Stimulated activated effector memory CD8-positive, alpha-beta T cell treated with anti-CD3 and anti-CD28 coated beads, Interleukin-12 subunit alpha, Interleukin-12 subunit beta, amount 100 ng/mL, for 72 hours (primary cell): ENCODE data around the gene URB1.
"Not testable (repeated sequence)": the region's sequence is repeated elsewhere in the genome, so short reads cannot be mapped to it uniquely, and the experiment has no call there.

Source experiments
- ATAC-seq: fragments of 150-1000 bp; cut with Tn5 transposase; 2 replicates; pipeline ENCODE4 v1.10.0; 2021
- DNase-seq, 2 donors: peaks; one replicate each; pipeline ENCODE4 v3.0.0; 2021 to 2022; ENCODE audit warnings: low spot score in 2 of 2
- H3K27ac Mint-ChIP-seq: one replicate; pipeline ENCODE4 v1.8.0; 2022; ENCODE audit warnings: mild to moderate bottlenecking, mixed read lengths
- H3K36me3 Mint-ChIP-seq: one replicate; pipeline ENCODE4 v1.8.0; 2022; ENCODE audit warnings: mild to moderate bottlenecking, mixed read lengths
- H3K4me1 Mint-ChIP-seq: one replicate; pipeline ENCODE4 v1.8.0; 2022; ENCODE audit warnings: mixed read lengths
- H3K4me3 Mint-ChIP-seq: one replicate; pipeline ENCODE4 v1.8.0; 2022; ENCODE audit warnings: mild to moderate bottlenecking, mixed read lengths
- H3K9me3 Mint-ChIP-seq: one replicate; pipeline ENCODE4 v1.8.0; 2022; ENCODE audit warnings: mixed read lengths

The URB1 gene

DNA sequence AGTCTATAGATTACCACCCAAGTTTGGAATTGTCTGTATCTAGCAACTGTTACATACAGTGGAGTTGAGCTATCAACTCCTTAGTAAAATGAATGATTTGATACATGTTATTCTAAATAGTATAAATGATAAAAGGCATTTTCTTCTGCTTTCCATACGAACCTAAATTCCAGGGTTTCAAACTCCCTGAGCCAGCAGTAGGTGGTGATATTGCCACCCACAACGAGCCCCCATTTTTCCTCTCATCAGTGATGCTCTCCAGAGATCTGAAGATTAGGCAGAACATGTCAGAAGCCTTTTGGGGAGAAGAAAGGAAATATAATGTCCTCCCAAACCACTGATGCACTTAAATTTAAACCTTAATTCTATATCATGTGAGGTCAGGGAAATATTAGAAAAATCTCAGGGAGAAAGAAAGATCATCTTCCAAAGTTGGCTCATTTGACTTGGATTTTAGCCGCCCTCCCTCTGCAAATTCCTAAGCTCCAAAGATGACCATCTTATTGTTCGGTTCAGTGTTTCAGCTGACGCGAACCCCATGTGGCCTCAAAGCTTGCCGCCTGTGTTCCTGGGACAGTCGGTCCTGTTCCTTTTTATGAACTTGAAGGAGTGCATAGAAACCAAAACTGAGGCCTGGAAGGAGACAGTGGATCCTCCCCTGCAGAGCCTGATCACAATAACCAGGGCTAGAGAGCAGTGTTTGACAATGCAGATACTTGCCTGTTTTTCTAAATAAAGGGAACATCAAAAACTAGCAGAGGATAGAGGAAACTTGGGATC, 22.0 kb upstream of the URB1 start:
- Mint-ChIP-seq H3K4me3 (no peak overlapping the region), H3K4me1 (peaks cover 64% of the 10 kb centered on the region), H3K9me3 (no peaks in the 10 kb centered on the region), H3K36me3 (no peaks in the 10 kb centered on the region), H3K27ac (no peak overlapping the region)
- no peak for ATAC-seq
- no peak for DNase-seq

DNA sequence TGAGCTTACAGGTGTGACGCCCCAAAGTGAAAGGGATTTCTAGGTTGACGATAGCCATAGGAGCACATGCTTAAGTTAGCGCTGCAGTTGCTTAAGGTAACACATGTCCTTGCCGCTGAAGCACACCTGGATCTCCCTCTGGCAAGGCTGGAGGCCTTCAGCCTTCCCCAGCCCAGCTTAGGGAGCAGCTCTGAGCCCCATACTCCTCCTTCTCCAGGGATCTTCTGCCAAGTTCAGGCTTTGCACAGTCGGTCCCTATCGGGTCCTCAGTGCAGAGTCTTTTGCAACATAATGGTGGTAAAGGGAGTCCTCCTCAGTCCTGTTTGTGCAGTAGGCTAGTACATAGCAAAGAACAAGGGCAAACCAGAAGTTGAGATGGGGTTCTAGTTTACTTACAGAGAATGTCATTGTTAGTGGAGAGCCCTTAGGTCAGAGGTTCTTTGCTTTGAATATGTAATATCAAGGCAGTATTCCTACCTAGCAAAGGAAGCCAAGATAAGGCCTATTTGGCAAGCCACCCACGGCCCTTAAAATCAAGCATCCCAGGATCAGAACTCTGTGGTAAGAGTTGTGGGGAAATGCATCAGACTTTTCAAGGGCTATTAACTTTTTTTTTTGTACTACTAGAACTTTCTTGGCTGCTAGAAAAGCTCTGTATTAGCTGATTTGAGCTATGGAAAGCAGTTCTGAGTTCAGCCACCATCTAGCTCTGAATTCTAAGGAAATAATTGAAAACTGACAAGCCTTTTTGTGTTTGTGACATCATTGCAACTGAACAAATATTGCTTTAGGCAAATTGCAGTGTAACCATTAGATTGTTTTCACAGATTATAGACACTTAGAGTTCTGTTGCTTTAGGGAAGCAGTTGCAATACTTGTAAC, 21.1 kb upstream of the URB1 start:
- H3K27ac Mint-ChIP-seq: peak overlapping the region; percentile 89
- no peaks in the 10 kb centered on the region for H3K9me3 Mint-ChIP-seq
- DNase-seq (no peak), ATAC-seq (no peak)
- no peaks in the 10 kb centered on the region for H3K36me3 Mint-ChIP-seq
- H3K4me3 Mint-ChIP-seq: peak overlapping the region; percentile 96
- peaks cover 64% of the 10 kb centered on the region for H3K4me1 Mint-ChIP-seq

DNA sequence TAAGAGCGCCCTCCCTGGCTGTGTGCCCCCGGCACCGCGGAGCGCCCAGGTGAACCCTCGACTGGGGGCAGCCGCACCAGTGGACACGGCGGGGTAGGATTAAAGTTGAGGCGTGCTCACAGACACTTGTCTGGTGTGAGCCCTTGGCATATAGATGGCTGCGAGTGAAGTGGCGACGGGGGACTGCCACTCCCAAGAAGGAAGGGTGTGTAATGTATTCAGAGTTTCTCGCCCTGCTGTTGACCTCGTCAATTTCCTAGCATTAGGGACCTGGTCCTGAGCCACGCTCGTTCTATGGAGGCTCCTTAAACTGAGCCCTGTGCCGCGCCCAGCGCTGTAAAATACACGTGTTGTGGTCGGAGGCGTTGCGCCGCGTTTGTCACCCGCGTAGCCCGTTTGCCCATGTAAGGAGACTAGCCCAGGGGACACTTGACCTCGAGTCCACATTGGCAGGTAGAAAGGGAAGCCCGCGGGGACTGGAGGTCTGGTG, 20.2 kb upstream of the URB1 start:
- Mint-ChIP-seq H3K27ac (peak overlapping the region; percentile 89), H3K4me1 (peaks cover 66% of the 10 kb centered on the region), H3K9me3 (peaks cover 3% of the 10 kb centered on the region), H3K4me3 (peak overlapping the region; percentile 96), H3K36me3 (no peaks in the 10 kb centered on the region)
- ATAC-seq (no peak), DNase-seq (no peak)

DNA sequence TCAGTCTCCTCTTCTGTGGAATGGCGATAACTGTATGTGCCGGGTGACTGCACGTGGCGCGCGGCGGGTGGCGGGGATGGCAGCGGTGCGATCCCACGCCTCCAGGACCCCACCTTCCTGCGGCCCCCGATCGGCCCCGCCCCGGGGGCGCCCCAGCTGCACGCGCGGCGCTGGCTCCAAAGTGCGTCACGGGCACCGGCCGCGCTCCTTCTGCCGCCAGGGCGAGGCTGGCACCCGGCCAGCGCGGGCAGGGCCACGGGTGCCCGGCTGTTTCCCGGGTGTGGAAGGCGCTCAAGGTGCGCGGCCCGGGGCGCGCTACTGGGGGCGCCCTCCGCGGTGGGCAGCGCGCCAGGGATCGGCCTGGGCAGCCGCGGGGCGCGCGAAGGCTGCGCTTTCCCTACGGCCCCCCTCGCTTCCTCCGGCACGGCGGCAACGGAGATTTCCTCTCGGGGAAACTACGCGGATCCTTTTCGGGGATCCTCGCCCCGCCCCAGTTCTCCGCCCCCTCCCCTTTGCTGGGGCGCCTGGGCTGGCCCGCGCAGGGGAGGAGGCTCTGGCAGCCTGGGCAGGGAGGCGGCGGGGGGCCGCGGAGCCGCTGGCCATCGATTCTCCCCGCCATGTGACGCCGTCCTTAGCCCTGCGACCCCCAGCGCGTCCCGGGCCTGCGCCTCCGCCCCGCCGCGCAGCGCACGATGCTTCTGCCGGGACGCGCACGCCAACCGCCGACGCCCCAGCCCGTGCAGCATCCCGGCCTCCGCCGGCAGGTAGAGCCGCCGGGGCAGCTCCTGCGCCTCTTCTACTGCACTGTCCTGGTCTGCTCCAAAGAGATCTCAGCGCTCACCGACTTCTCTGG, 19.6 kb upstream of the URB1 start, which contains the start of gene EVA1C:
TSS of gene EVA1C (plus strand) at position 545 of the 853 bp plus-strand sequence. CDS start at position 693, 148 bp downstream.
- Mint-ChIP-seq H3K4me1 (peaks cover 68% of the 10 kb centered on the region), H3K27ac (peak within 1 kb of the TSS; percentile 96), H3K36me3 (no peaks in the 10 kb centered on the region), H3K4me3 (peak within 1 kb of the TSS; percentile 96), H3K9me3 (peaks cover 3% of the 10 kb centered on the region)
- peak; percentile 76 for ATAC-seq
- DNase-seq: peak; percentile 58 to 83

DNA sequence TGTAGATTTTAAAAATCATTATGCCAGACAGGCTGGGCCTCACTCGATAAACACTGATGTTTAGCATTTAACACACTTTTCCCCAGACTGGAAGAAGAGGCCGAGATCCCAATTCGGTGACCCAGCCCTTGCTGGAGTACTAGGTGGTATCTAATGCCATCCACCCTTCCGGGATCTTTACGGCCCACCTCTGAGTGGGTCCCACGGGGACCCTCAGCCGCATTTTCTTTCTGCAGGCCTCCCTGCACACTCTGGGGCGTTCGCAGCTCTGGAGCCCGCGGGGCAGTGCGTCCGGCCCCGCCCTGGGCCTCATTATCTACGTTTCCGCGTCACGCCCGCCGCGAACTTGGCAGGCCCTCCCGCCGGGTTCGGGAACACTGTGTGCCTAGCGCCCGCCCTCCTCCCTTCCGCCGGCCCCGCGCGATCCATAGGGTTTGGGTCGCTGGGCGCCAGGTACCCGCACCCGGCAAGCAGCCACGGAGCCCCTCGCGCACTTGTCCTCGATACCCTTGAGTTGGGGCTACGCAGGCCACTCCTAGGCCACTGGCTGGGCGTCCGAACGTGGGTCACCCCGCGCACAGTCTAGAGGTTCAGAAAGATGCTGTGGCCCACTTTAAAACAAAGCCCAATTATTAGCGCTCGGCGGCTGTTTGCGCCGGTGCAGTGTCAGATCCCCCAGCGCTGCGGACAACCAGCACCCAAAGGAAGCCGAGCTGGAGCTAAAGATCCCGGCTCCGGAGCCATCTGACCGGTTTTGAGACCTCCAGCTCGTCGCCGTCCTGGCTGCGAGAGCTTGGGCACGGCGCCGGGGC, 18.7 kb upstream of the URB1 start:
- Mint-ChIP-seq H3K36me3 (no peaks in the 10 kb centered on the region), H3K27ac (peak overlapping the region; percentile 96), H3K9me3 (peaks cover 3% of the 10 kb centered on the region), H3K4me1 (peaks cover 67% of the 10 kb centered on the region), H3K4me3 (peak overlapping the region; percentile 96)
- DNase-seq: peak in 1 of 2 donors; percentile 47
- ATAC-seq: peak; percentile 71

DNA sequence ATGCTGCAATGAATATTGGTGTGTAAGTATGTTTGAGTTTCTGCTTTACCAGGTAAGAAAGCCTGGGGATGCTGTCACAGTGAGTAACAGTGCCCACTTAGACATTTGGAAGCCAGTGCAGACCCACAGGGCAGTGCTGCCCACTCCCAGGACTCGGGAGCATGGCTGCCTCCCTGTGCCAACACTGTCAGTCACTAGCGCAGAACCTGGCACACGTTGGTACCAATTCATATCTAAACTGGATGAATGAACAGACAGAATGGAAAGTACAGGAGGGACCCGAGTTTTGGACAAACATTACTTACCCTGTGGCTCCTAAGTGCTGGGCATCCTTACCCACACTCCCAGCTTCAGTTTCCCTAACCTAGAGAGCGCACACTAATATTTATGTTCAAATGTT, 18.1 kb upstream of the URB1 start:
- ATAC-seq: no peak
- H3K27ac Mint-ChIP-seq: peak overlapping the region; percentile 96
- H3K4me3 Mint-ChIP-seq: peak overlapping the region; percentile 96
- peaks cover 3% of the 10 kb centered on the region for H3K9me3 Mint-ChIP-seq
- no peaks in the 10 kb centered on the region for H3K36me3 Mint-ChIP-seq
- DNase-seq: no peak
- H3K4me1 Mint-ChIP-seq: peaks cover 64% of the 10 kb centered on the region

DNA sequence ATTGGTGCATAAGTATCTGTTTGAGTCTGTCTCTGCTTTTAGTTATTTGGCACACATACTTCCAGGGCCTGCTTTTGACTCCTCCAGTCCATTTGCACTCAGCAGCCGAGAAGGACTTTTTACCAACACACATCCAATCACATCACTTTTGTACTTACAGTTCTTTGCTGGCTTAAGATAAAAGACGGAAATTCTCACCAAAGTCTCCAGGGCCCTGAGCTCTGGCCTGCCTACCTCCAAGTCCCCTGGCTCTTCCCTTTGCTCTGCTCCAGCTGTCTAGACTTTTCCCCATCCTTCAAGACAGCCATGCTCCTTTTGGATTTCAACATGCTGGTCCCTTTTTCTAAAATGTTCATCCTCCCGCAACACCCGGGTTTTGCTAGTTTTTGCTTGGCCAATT, 17.5 kb upstream of the URB1 start:
- no peak overlapping the region for H3K4me3 Mint-ChIP-seq
- peak overlapping the region; percentile 96 for H3K27ac Mint-ChIP-seq
- peaks cover 3% of the 10 kb centered on the region for H3K9me3 Mint-ChIP-seq
- no peak for ATAC-seq
- no peaks in the 10 kb centered on the region for H3K36me3 Mint-ChIP-seq
- no peak for DNase-seq
- peaks cover 58% of the 10 kb centered on the region for H3K4me1 Mint-ChIP-seq

DNA sequence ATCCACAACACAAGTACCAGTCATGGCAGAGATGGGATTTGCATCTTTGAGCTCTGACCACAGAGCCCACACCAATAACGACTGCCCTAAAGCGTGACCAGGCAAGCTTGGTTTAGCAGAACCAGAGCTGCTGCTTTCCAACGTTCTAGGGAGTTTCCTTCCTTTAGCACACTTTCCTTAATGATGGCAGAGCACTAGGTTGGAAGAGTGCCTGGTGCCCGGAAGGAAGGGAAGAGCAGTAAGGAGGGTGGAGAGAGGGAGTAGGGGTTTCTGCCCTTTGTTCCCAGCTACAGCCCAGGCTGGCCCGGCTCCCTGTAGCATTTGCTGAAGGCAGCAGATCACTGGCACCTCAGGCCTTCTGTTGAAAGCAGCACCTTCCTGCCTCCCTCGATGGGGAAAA, 13.6 kb upstream of the URB1 start:
- ATAC-seq (no peak), DNase-seq (no peak)
- no peak overlapping the region for H3K4me3 Mint-ChIP-seq
- no peak overlapping the region for H3K27ac Mint-ChIP-seq
- no peaks in the 10 kb centered on the region for H3K36me3 Mint-ChIP-seq
- peaks cover 3% of the 10 kb centered on the region for H3K9me3 Mint-ChIP-seq
- H3K4me1 Mint-ChIP-seq: peaks cover 36% of the 10 kb centered on the region

DNA sequence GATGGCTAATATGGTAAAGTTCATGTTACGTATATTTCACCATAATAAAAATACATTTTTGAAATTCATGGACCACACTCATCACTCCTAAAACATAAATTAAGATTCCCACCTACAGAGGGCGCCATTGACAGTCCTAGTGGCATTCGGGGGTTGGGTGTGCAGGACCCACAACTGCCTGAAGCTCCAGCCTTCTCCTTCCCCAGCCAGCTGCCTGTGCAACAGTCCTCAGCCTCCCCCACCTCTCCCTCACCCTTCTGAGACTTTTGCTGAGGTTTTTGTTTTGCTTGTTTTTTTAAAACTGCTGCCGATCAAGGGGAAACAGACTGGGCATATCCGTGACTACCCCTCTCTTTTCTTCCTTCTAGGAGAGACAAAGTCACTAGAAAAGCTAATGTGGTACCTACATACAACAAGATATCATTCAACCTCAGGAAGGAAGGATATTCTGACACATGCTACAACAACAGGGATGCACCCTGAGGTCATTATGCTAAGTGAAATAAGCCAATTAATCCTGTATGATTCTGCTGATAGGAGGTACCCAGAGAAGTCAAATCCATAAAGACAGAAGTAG, 10.5 kb upstream of the URB1 start:
- H3K4me3 Mint-ChIP-seq: no peak overlapping the region
- DNase-seq (peak; percentile 60 to 78), ATAC-seq (peak; percentile 75)
- H3K27ac Mint-ChIP-seq: no peak overlapping the region
- H3K4me1 Mint-ChIP-seq: peaks cover 16% of the 10 kb centered on the region
- H3K36me3 Mint-ChIP-seq: no peaks in the 10 kb centered on the region
- H3K9me3 Mint-ChIP-seq: peaks cover 2% of the 10 kb centered on the region

DNA sequence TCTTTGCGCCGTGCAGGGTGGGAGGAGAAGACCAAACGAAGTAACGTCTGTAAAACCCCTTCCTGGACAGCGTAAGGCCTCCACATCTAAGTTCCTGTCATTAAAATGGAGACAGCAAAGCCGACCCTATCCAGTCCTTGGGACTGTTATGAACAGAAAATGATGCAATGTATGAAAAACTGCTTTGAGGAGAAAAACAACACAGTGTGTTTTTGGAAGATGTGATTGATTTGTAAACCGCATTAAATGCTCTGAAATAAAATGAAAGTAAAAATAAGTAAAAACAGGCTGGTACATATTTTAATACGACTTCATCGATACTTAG, 827 bp upstream of the URB1 start:
- Mint-ChIP-seq H3K27ac (peak overlapping the region; percentile 78), H3K4me3 (peak overlapping the region; percentile 78), H3K9me3 (no peaks in the 10 kb centered on the region), H3K4me1 (peaks cover 32% of the 10 kb centered on the region), H3K36me3 (peaks cover 12% of the 10 kb centered on the region)
- ATAC-seq (no peak), DNase-seq (no peak)

DNA sequence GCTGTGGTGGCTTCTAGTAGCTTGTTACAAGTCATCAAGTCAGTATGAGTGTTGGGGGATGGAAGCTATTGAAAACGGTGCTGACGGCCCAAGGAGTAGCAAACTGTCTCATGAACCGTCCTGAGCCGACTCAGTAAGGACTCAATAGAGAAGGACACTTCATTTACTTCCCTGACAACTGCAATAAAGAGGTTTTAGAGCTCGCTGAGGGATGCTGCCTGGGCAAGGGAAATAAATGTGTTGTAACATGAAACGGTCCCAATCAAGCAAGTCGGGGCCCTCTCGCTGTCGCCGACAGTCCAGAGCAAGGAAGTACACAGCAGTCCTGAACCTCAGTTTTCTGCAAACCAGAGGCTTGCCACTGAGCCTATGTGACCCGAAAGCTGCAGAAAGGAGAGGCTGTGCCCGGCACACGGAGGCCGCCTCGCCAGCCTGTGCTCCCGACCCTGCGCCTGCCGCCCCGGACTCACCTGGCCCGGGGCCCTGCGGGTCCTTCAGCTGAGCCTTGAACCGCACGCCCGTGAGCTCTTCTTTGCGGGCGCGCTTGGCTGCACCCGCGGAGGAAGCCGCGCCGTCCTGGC, 423 bp downstream of the URB1 start:
- Mint-ChIP-seq H3K4me3 (peak overlapping the region; percentile 78), H3K27ac (peak overlapping the region; percentile 78), H3K4me1 (peaks cover 44% of the 10 kb centered on the region), H3K36me3 (peaks cover 12% of the 10 kb centered on the region), H3K9me3 (no peaks in the 10 kb centered on the region)
- DNase-seq: no peak
- peak; percentile 60 for ATAC-seq

DNA sequence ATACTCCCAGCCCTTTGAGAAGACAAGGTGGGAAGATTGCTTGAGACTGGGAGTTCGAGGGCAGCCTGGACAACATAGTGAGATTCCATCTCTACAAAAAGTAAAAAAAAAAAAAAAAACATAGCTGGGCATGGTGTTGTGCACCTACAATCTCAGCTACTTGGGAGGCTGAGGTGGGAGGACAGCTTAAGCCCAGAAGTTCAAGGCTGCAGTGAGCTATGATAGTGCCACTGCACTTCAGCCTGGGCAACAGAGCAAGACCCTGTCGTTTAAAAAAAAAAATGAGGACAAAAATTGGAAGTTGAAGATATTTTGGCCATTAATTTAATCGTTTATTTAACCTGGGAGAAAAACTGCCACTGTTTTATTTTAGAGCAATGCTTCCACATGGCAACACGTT, 1.1 kb downstream of the URB1 start:
- peak overlapping the region; percentile 78 for H3K27ac Mint-ChIP-seq
- peak overlapping the region; percentile 78 for H3K4me3 Mint-ChIP-seq
- peaks cover 12% of the 10 kb centered on the region for H3K36me3 Mint-ChIP-seq
- H3K9me3 Mint-ChIP-seq: no peaks in the 10 kb centered on the region
- DNase-seq (no peak), ATAC-seq (no peak)
- peaks cover 45% of the 10 kb centered on the region for H3K4me1 Mint-ChIP-seq

DNA sequence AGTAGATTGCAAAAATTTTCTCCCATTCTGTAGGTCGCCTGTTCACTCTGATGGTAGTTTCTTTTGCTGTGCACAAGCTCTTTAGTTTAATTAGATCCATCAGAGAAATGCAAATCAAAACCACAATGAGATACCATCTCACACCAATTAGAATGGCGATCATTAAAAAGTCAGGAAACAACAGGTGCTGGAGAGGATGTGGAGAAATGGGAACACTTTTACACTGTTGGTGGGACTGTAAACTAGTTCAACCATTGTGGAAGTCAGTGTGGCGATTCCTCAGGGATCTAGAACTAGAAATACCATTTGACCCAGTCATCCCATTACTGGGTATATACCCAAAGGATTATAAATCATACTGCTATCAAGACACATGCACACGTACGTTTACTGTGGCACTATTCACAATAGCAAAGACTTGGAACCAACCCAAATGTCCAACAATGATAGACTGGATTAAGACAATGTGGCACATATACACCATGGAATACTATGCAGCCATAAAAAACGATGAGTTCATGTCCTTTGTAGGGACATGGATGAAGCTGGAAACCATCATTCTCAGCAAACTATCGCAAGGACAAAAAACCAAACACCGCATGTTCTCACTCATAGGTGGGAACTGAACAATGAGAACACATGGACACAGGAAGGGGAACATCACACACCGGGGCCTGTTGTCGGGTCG, 2.1 kb downstream of the URB1 start:
- Mint-ChIP-seq H3K36me3 (peaks cover 17% of the 10 kb centered on the region), H3K4me3 (peak overlapping the region; percentile 78), H3K4me1 (peaks cover 48% of the 10 kb centered on the region)
- ATAC-seq, DNase-seq, H3K9me3 Mint-ChIP-seq, H3K27ac Mint-ChIP-seq: not testable (repeated sequence)
